ENCODE results near the gene LMCD1. TPM values are rescaled to one million over a fixed set of nuclear protein-coding genes. Genes with fewer than 3 reads are reported as not detected.

Gene LMCD1
- polyA plus RNA-seq, 2 donors = 17.2 to 21.2 TPM

DNA sequence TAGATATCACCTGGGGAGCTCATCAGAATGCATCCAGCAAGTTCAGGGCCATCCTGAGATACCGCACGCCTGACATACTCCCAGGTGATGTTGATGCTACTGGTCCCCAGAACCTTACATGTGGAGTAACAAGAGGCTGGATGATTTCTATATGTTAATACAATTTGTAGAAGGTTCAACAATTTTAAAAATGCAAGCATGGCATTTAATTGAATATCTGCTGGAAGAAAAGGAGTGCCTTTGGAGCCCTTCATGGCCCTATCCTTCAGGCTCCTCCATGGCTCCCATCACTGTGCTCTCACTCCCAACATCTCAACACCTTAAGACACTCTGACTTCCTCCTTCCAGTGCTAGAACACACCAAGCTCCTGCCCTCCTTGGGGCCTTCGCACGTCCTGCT is 36.6 kb downstream of the LMCD1 start:
- Histone ChIP-seq H3K4me3 (ENCODE audit: low read depth in 1 of 2, low read length in 2 of 2) (no peak overlapping the region), H3K27ac (ENCODE audit: low read depth in 2 of 2, low read length in 1 of 2) (no peak overlapping the region), H3K9me3 (ENCODE audit: control insufficient read depth in 2 of 2, insufficient read depth in 1 of 2, low read depth in 1 of 2, low read length in 1 of 2) (peaks cover 0 to 3% of the 10 kb centered on the region in 2 donors), H3K4me1 (ENCODE audit: control insufficient read depth in 2 of 2, insufficient read depth in 2 of 2, low read length in 1 of 2) (peaks cover 0 to 3% of the 10 kb centered on the region in 2 donors), H3K27me3 (ENCODE audit: control insufficient read depth in 1 of 2, insufficient read depth in 2 of 2, low read length in 2 of 2) (no peaks in the 10 kb centered on the region), H3K36me3 (ENCODE audit: control insufficient read depth in 2 of 2, insufficient read depth in 2 of 2, low read length in 1 of 2) (peaks cover 4 to 15% of the 10 kb centered on the region in 2 donors)
- 93 to 97% methylated on average over 4 of the region's 4 CpGs for WGBS, 2 donors

GRCh38 chr3:8538913-8539312 is 37.3 kb downstream of the LMCD1 start:
- H3K4me3 ChIP-seq (ENCODE audit: low read depth in 1 of 2, low read length in 2 of 2) = no peak overlapping the region
- H3K9me3 ChIP-seq (ENCODE audit: control insufficient read depth in 2 of 2, insufficient read depth in 1 of 2, low read depth in 1 of 2, low read length in 1 of 2) = peaks cover 0 to 3% of the 10 kb centered on the region in 2 donors
- no peak overlapping the region for H3K27ac ChIP-seq (ENCODE audit: low read depth in 2 of 2, low read length in 1 of 2)
- peaks cover 4 to 15% of the 10 kb centered on the region in 2 donors for H3K36me3 ChIP-seq (ENCODE audit: control insufficient read depth in 2 of 2, insufficient read depth in 2 of 2, low read length in 1 of 2)
- peaks cover 0 to 3% of the 10 kb centered on the region in 2 donors for H3K4me1 ChIP-seq (ENCODE audit: control insufficient read depth in 2 of 2, insufficient read depth in 2 of 2, low read length in 1 of 2)
- WGBS, 2 donors = 84 to 85% methylated on average over 3 of the region's 3 CpGs
- no peaks in the 10 kb centered on the region for H3K27me3 ChIP-seq (ENCODE audit: control insufficient read depth in 1 of 2, insufficient read depth in 2 of 2, low read length in 2 of 2)

DNA sequence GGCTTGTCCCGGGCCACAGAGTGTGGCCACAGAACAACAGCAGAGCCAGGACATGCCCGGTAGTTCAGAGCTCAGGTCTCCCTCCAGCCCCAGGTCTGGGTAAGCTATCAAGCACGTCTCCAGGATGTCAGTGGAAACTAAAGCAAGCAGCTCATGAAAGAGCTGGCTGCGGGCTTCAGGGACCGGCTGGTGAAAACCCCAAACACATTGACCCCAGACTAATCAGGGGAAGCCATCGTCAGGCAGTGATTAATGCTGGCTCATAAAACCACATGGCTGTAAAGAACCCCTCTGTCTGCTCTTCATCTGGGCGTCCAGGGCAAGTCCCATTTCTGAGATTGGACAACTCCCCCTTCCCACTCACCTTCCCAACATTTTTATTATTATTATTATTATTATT is 37.8 kb downstream of the LMCD1 start:
- WGBS, 2 donors = 67 to 73% methylated on average over 7 of the region's 7 CpGs
- no peak overlapping the region for H3K27ac ChIP-seq (ENCODE audit: low read depth in 2 of 2, low read length in 1 of 2)
- H3K4me1 ChIP-seq (ENCODE audit: control insufficient read depth in 2 of 2, insufficient read depth in 2 of 2, low read length in 1 of 2) = peaks cover 0 to 3% of the 10 kb centered on the region in 2 donors
- H3K27me3 ChIP-seq (ENCODE audit: control insufficient read depth in 1 of 2, insufficient read depth in 2 of 2, low read length in 2 of 2) = no peaks in the 10 kb centered on the region
- H3K4me3 ChIP-seq (ENCODE audit: low read depth in 1 of 2, low read length in 2 of 2) = no peak overlapping the region
- H3K9me3 ChIP-seq (ENCODE audit: control insufficient read depth in 2 of 2, insufficient read depth in 1 of 2, low read depth in 1 of 2, low read length in 1 of 2) = peaks cover 0 to 3% of the 10 kb centered on the region in 2 donors
- H3K36me3 ChIP-seq (ENCODE audit: control insufficient read depth in 2 of 2, insufficient read depth in 2 of 2, low read length in 1 of 2) = peaks cover 4 to 16% of the 10 kb centered on the region in 2 donors

- H3K9me3 ChIP-seq (ENCODE audit: control insufficient read depth in 2 of 2, insufficient read depth in 1 of 2, low read depth in 1 of 2, low read length in 1 of 2) = peaks cover 0 to 3% of the 10 kb centered on the region in 2 donors
- H3K27ac ChIP-seq (ENCODE audit: low read depth in 2 of 2, low read length in 1 of 2) = no peak overlapping the region
- no peaks in the 10 kb centered on the region for H3K27me3 ChIP-seq (ENCODE audit: control insufficient read depth in 1 of 2, insufficient read depth in 2 of 2, low read length in 2 of 2)
- 72 to 77% methylated on average over 6 of the region's 6 CpGs for WGBS, 2 donors
- H3K36me3 ChIP-seq (ENCODE audit: control insufficient read depth in 2 of 2, insufficient read depth in 2 of 2, low read length in 1 of 2) = peaks cover 4 to 16% of the 10 kb centered on the region in 2 donors
- H3K4me1 ChIP-seq (ENCODE audit: control insufficient read depth in 2 of 2, insufficient read depth in 2 of 2, low read length in 1 of 2) = peaks cover 0 to 3% of the 10 kb centered on the region in 2 donors
- no peak overlapping the region for H3K4me3 ChIP-seq (ENCODE audit: low read depth in 1 of 2, low read length in 2 of 2)
Measured at GRCh38 chr3:8540456-8540855, 38.8 kb downstream of the LMCD1 start.

- H3K27ac ChIP-seq (ENCODE audit: low read depth in 2 of 2, low read length in 1 of 2) = no peak overlapping the region
- peaks cover 4 to 19% of the 10 kb centered on the region in 2 donors for H3K36me3 ChIP-seq (ENCODE audit: control insufficient read depth in 2 of 2, insufficient read depth in 2 of 2, low read length in 1 of 2)
- 87 to 90% methylated on average over 9 of the region's 9 CpGs for WGBS, 2 donors
- no peak overlapping the region for H3K4me3 ChIP-seq (ENCODE audit: low read depth in 1 of 2, low read length in 2 of 2)
- peaks cover 0 to 3% of the 10 kb centered on the region in 2 donors for H3K9me3 ChIP-seq (ENCODE audit: control insufficient read depth in 2 of 2, insufficient read depth in 1 of 2, low read depth in 1 of 2, low read length in 1 of 2)
- peaks cover 0 to 3% of the 10 kb centered on the region in 2 donors for H3K4me1 ChIP-seq (ENCODE audit: control insufficient read depth in 2 of 2, insufficient read depth in 2 of 2, low read length in 1 of 2)
- H3K27me3 ChIP-seq (ENCODE audit: control insufficient read depth in 1 of 2, insufficient read depth in 2 of 2, low read length in 2 of 2) = no peaks in the 10 kb centered on the region
Measured at GRCh38 chr3:8541486-8541885, 39.9 kb downstream of the LMCD1 start.

GRCh38 chr3:8542190-8543135 is 40.8 kb downstream of the LMCD1 start:
- no peaks in the 10 kb centered on the region for H3K27me3 ChIP-seq (ENCODE audit: control insufficient read depth in 1 of 2, insufficient read depth in 2 of 2, low read length in 2 of 2)
- H3K36me3 ChIP-seq (ENCODE audit: control insufficient read depth in 2 of 2, insufficient read depth in 2 of 2, low read length in 1 of 2) = peaks cover 2 to 19% of the 10 kb centered on the region in 2 donors
- H3K27ac ChIP-seq (ENCODE audit: low read depth in 2 of 2, low read length in 1 of 2) = no peak overlapping the region
- 74 to 82% methylated on average over 12 of the region's 12 CpGs for WGBS, 2 donors
- peaks cover 0 to 3% of the 10 kb centered on the region in 2 donors for H3K9me3 ChIP-seq (ENCODE audit: control insufficient read depth in 2 of 2, insufficient read depth in 1 of 2, low read depth in 1 of 2, low read length in 1 of 2)
- peaks cover 0 to 3% of the 10 kb centered on the region in 2 donors for H3K4me1 ChIP-seq (ENCODE audit: control insufficient read depth in 2 of 2, insufficient read depth in 2 of 2, low read length in 1 of 2)
- H3K4me3 ChIP-seq (ENCODE audit: low read depth in 1 of 2, low read length in 2 of 2) = no peak overlapping the region

- no peak overlapping the region for H3K27ac ChIP-seq (ENCODE audit: low read depth in 2 of 2, low read length in 1 of 2)
- 77 to 90% methylated on average over 4 of the region's 4 CpGs for WGBS, 2 donors
- no peaks in the 10 kb centered on the region for H3K27me3 ChIP-seq (ENCODE audit: control insufficient read depth in 1 of 2, insufficient read depth in 2 of 2, low read length in 2 of 2)
Measured at GRCh38 chr3:8546609-8547008, 45.0 kb downstream of the LMCD1 start.

GRCh38 chr3:8548502-8549275 is 47.1 kb downstream of the LMCD1 start:
- no peak overlapping the region for H3K4me3 ChIP-seq (ENCODE audit: low read depth in 1 of 2, low read length in 2 of 2)
- H3K9me3 ChIP-seq (ENCODE audit: control insufficient read depth in 2 of 2, insufficient read depth in 1 of 2, low read depth in 1 of 2, low read length in 1 of 2) = no peaks in the 10 kb centered on the region
- peaks cover 0 to 21% of the 10 kb centered on the region in 2 donors for H3K36me3 ChIP-seq (ENCODE audit: control insufficient read depth in 2 of 2, insufficient read depth in 2 of 2, low read length in 1 of 2)
- no peak overlapping the region for H3K27ac ChIP-seq (ENCODE audit: low read depth in 2 of 2, low read length in 1 of 2)
- WGBS, 2 donors = 93 to 95% methylated on average over 17 of the region's 17 CpGs
- no peaks in the 10 kb centered on the region for H3K27me3 ChIP-seq (ENCODE audit: control insufficient read depth in 1 of 2, insufficient read depth in 2 of 2, low read length in 2 of 2)
- no peaks in the 10 kb centered on the region for H3K4me1 ChIP-seq (ENCODE audit: control insufficient read depth in 2 of 2, insufficient read depth in 2 of 2, low read length in 1 of 2)

More at GRCh38 chr3:8546609-8547008, 45.0 kb downstream of the LMCD1 start:
- peaks cover 0 to 3% of the 10 kb centered on the region in 2 donors for H3K4me1 ChIP-seq (ENCODE audit: control insufficient read depth in 2 of 2, insufficient read depth in 2 of 2, low read length in 1 of 2)
- H3K9me3 ChIP-seq (ENCODE audit: control insufficient read depth in 2 of 2, insufficient read depth in 1 of 2, low read depth in 1 of 2, low read length in 1 of 2) = no peaks in the 10 kb centered on the region
- no peak overlapping the region for H3K4me3 ChIP-seq (ENCODE audit: low read depth in 1 of 2, low read length in 2 of 2)
- H3K36me3 ChIP-seq (ENCODE audit: control insufficient read depth in 2 of 2, insufficient read depth in 2 of 2, low read length in 1 of 2) = peaks cover 0 to 19% of the 10 kb centered on the region in 2 donors

DNA sequence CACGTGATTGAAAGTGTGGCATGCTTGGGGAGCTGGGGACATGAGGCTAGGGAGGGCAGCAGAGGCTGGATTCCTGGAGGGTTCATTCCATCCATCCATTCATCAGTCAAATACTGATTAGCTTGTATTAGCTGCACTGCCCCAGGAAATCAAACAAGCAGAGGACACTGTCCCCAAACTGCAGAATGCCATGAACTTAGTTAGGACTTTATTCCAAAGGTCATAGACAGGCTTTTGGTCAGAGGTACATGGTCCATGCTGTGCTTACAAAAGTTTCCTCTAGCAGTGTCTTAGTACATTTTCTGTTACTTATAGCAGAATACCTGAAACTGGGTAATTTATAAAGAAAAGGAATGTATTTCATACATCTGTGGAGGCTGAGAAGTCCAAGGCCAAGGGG is 47.7 kb downstream of the LMCD1 start:
- H3K27me3 ChIP-seq (ENCODE audit: control insufficient read depth in 1 of 2, insufficient read depth in 2 of 2, low read length in 2 of 2) = no peaks in the 10 kb centered on the region
- WGBS, 2 donors = 60 to 76% methylated on average over 1 of the region's 1 CpG
- H3K36me3 ChIP-seq (ENCODE audit: control insufficient read depth in 2 of 2, insufficient read depth in 2 of 2, low read length in 1 of 2) = peaks cover 0 to 18% of the 10 kb centered on the region in 2 donors
- H3K9me3 ChIP-seq (ENCODE audit: control insufficient read depth in 2 of 2, insufficient read depth in 1 of 2, low read depth in 1 of 2, low read length in 1 of 2) = no peaks in the 10 kb centered on the region
- H3K27ac ChIP-seq (ENCODE audit: low read depth in 2 of 2, low read length in 1 of 2) = no peak overlapping the region
- no peaks in the 10 kb centered on the region for H3K4me1 ChIP-seq (ENCODE audit: control insufficient read depth in 2 of 2, insufficient read depth in 2 of 2, low read length in 1 of 2)
- H3K4me3 ChIP-seq (ENCODE audit: low read depth in 1 of 2, low read length in 2 of 2) = no peak overlapping the region
